GM12873 (cell line): Measurements from ENCODE around the gene IQCN.
A peak's percentile ranks its signal among the peaks of the same experiment; 100 is the strongest.

ENCODE experiments used
- CTCF ChIP-seq: IDR thresholded peaks from 2 replicates; pipeline ENCODE4 v1.5.1; 2012; ENCODE audit warnings: low read depth, mild to moderate bottlenecking, moderate library complexity, low read length, control low read depth; ENCODE audit not compliant: insufficient read depth; ENCODE audit errors: missing control alignments

Gene IQCN

DNA sequence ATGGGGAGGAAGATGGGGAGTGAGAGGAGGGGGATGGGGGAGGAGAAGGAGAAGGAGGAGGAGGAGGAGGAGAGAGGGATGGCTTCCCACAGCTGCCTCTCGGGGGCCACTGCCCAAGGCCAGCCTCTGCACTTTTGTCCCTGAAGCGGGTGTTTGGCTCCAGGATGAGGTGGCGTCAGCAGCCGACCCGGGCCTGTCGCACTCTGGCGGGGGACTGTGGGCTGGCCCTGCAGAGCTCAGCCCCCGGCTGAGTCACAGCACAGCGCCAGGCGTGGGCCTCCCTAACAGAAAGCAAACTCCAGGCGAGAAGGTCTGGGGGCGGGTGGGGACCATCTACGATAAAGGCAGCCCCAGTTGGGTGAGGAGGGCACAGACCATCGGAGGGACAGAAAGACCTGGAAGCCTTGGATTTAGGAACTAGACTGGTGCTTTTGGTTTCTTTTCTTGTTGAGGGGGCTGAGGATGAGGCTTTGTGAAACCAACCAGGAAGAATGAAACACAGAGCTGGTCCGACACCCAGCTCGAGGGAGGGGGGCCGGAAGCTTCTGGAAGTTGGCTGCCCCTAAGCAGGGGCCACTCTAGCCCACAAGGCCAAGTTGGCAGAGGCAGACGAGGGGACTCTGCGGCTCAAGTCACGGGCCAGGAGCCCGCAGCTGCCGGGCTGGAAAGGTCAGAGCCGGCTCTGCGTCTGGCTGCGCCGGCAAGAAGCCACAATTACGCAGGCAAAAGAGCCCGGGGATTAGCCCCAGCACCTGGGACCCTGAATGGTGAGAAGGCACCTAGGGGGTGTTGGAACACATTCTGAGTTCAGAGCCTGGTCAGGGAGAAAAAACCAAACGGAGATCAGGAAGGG, 30.4 kb upstream of the IQCN start:
- peak; percentile 7 for TF ChIP-seq CTCF

GRCh38 chr19:18304208-18304457, 29.9 kb upstream of the IQCN start:
- no peak for TF ChIP-seq CTCF

DNA sequence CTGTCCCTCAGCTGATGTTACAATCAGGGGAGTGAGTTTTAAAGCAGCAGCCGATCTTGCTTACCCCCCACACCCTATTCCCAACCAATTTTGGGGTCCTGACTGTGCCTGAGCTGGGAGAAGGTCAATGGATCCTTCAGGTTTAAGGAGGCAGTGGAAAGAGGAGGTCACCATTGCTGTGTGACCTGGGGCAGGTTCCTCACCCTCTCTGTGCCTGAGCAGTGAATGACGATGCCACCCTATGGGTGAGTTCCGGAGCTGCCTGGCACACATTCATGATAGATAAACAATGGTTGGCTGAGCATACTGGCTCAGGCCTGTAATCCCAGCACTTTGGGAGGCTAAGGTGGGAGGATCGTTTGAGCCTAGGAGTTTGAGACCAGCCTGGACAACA, 27.5 kb upstream of the IQCN start:
- no peak for TF ChIP-seq CTCF

DNA sequence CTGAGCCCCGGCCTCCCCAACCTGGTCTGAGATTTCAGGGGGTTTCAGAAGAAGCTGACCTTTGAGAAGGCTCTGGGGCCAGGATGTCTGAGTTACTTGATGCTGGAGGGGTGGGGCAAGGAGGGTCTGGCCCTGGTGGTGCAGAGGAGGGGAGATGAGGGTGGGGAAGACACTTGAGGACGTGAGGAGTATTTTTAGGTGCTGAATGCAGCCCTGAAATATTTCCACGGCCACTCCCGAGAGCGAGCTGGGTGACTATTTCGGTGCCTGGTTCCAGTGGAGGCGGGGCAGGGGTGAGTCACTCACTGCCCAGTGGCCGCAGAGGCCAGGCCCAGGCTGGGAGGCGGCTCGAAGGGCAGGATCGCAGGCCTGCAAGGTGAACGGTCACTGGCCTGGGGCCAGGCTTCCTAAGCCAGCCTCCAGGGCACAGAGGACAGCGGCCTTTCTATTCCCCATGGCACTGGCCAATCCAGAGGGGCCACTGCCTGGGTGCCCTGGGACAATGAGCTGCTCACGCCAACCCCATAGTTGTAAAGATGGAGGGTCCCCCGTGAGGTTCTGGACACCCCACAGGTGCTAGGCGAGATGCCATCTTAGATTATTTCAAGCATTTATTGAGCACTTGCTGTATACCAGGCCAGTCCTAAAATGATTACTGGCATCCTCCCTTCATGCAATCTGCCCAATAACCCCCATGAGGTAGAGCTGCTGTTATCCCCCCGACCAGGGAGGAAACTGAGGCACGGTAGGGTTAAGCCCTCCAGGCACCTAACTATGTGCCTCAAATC, 26.9 kb upstream of the IQCN start:
- TF ChIP-seq CTCF, result no peak

DNA sequence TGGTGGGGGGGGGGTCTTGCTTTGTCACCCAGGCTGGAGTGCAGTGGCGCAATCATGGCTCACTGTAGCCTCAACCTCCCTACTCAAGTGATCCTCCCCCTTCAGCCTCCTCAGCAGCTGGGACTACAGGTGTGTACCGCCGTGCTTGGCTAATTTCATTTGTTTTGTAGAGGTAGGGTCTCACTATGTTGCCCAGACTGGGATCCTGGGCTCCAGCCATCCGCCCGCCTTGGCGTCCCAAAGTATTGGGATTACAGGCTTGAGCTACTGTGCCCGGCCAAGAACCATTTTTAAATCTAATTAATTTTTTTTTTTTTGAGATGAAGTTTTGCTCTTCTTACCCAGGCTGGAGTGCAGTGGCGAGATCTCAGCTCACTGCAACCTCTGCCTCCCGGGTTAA, 25.4 kb upstream of the IQCN start:
- TF ChIP-seq CTCF, result no peak

DNA sequence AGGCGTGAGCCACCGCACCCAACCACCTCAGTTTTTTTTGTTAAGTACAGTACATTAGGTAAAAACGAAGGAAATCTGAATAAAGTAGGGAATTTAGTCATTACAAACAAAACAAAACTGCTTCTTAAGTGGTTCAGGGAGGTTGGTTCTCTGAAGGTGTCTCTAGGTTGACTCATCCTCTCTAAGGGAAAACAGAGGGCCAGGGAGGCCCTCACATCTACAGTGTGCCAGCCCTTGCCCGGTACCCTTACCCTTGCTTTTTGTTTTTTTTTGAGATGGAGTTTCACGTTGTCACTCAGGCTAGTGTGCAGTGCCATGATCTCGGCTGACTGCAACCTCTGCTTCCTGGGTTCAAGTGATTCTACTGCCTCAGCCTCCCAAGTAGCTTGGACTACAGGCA, 24.3 kb upstream of the IQCN start:
- no peak for TF ChIP-seq CTCF

- TF ChIP-seq CTCF, result no peak
These were observed 23.1 kb upstream of the IQCN start for GRCh38 chr19:18297308-18297707.
